Stomach (tissue), 4 donors: ENCODE results near the gene PBX3.

Experiments
- CTCF ChIP-seq, 7 experiments: fragments of 450-650 bp in 4 of 7; fragments of 200-600 bp in 3 of 7; sonication (generic) in 3 of 7; IDR thresholded peaks; one replicate each; pipeline ENCODE4 v1.5.1; 2016 to 2019; ENCODE audit warnings: antibody characterized with exemption in 7 of 7, control low read depth in 2 of 7, mild to moderate bottlenecking in 1 of 7
- EP300 ChIP-seq: sonication (generic); formaldehyde crosslinking; IDR thresholded peaks from one replicate; pipeline ENCODE4 v1.6.1; 2017; ENCODE audit warnings: antibody characterized with exemption
- POLR2A ChIP-seq, 4 donors: fragments of 450-650 bp; IDR thresholded peaks; one replicate each; pipeline ENCODE4 v1.6.1; 2016; ENCODE audit warnings: antibody characterized with exemption in 4 of 4, control low read depth in 2 of 4, mild to moderate bottlenecking in 1 of 4, moderate library complexity in 1 of 4
- POLR2AphosphoS5 ChIP-seq, 3 donors: sonication (generic); formaldehyde crosslinking; IDR thresholded peaks; one replicate each; pipeline ENCODE4 v1.6.1; 2016; ENCODE audit warnings: antibody characterized with exemption in 3 of 3

- TF ChIP-seq POLR2A (IDR thresholded peaks at IDR 0.05), result no peak
- TF ChIP-seq CTCF (IDR thresholded peaks at IDR 0.05), result no peak
- TF ChIP-seq EP300, result no peak
- no peak for TF ChIP-seq POLR2AphosphoS5 (IDR thresholded peaks at IDR 0.05)
Measured at GRCh38 chr9:125988479-125989050, 241.4 kb downstream of the PBX3 start.
